SK-N-SH (cell line): ENCODE measurements around the gene RIMS4.
A peak's percentile ranks its signal among the peaks of the same experiment; 100 is the strongest.

Experiments used
- CTCF ChIP-seq: fragments of 200-600 bp; sonication (generic); IDR thresholded peaks from 2 replicates; pipeline ENCODE4 v1.6.1; 2017; ENCODE audit warnings: antibody characterized with exemption, mild to moderate bottlenecking, moderate library complexity
- EP300 ChIP-seq, 2 experiments: IDR thresholded peaks; 2 replicates each; pipeline versions ENCODE4 v1.4.0 to v1.6.1; 2012; ENCODE audit warnings: borderline replicate concordance in 1 of 2, low read depth in 1 of 2, low read length in 1 of 2
- MAX ChIP-seq: IDR thresholded peaks from 2 replicates; pipeline ENCODE4 v1.4.0; 2012; ENCODE audit warnings: low read depth
- MXI1 ChIP-seq: IDR thresholded peaks from 2 replicates; pipeline ENCODE4 v1.6.1; 2012; ENCODE audit warnings: mild to moderate bottlenecking, low read depth, low read length, improper control_type of control experiment
- POLR2AphosphoS5 ChIP-seq: IDR thresholded peaks from 2 replicates; pipeline ENCODE4 v1.6.1; 2012; ENCODE audit warnings: low read depth, low read length
- SIN3A ChIP-seq: IDR thresholded peaks from 2 replicates; pipeline ENCODE4 v1.6.1; 2012; ENCODE audit warnings: low read depth, mild to moderate bottlenecking, low read length, moderate library complexity, borderline replicate concordance
- USF1 ChIP-seq: IDR thresholded peaks from 2 replicates; pipeline ENCODE4 v1.4.0; 2012; ENCODE audit warnings: low read depth, borderline replicate concordance
- YY1 ChIP-seq: IDR thresholded peaks from 2 replicates; pipeline ENCODE4 v1.4.0; 2012; ENCODE audit warnings: low read depth, mild to moderate bottlenecking

- TF ChIP-seq MXI1 = no peak
- peak; percentile 46 for TF ChIP-seq CTCF
- TF ChIP-seq YY1 = no peak
- no peak for TF ChIP-seq MAX
- TF ChIP-seq POLR2AphosphoS5 = no peak
- no peak for TF ChIP-seq EP300 (IDR thresholded peaks at IDR 0.05; ENCODE audit: borderline replicate concordance in 1 of 2, low read depth in 1 of 2, low read length in 1 of 2)
- no peak for TF ChIP-seq SIN3A
- no peak for TF ChIP-seq USF1
These were observed 92.4 kb downstream of the RIMS4 start for GRCh38 chr20:44717986-44718385.
